ENCODE measurements around the gene APLP2.

DNA sequence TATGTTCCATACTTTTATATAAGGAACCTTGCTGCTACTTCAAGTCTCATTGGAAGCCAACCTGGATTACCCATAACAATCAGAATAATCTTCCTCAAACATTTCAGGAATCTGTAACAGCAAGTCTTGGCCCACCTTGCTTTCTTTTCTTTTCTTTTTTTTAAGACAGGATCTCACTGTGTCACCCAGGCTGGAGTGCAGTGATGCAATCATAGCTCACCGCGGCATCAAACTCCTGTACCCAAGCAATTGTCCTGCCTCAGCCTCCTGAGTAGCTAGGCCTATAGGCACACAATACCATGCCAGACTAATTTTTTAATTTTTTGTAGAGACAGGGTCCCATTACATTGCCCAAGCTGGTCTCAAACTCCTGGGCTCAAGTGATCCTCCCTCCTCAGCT lies 37.7 kb upstream of the APLP2 start:
- TF ChIP-seq TBL1XR1 (IDR thresholded peaks at IDR 0.05; ENCODE audit: borderline replicate concordance, low read length, partially characterized antibody) (no peak), POLR2AphosphoS5 (IDR thresholded peaks at IDR 0.05; ENCODE audit: low read depth, low read length) (no peak), NFYB (CRISPR knock-in tag; IDR thresholded peaks at IDR 0.05) (no peak), NFIB (CRISPR knock-in tag; IDR thresholded peaks at IDR 0.05; ENCODE audit: borderline replicate concordance) (no peak), MEIS1 (CRISPR knock-in tag; IDR thresholded peaks at IDR 0.05; ENCODE audit: borderline replicate concordance) (no peak), STAG1 (CRISPR knock-in tag; IDR thresholded peaks at IDR 0.05) (no peak), ZNF143 (CRISPR knock-in tag; IDR thresholded peaks at IDR 0.05) (no peak), CHD2 (IDR thresholded peaks at IDR 0.05; ENCODE audit: low read depth, low read length) (no peak), NR2F1 (CRISPR knock-in tag; IDR thresholded peaks at IDR 0.05) (no peak), ZNF225 (CRISPR knock-in tag; IDR thresholded peaks at IDR 0.05) (no peak), ZNF350 (CRISPR knock-in tag; IDR thresholded peaks at IDR 0.05; ENCODE audit: borderline replicate concordance, low read depth) (no peak)
- TF ChIP-seq, protein P1, sequence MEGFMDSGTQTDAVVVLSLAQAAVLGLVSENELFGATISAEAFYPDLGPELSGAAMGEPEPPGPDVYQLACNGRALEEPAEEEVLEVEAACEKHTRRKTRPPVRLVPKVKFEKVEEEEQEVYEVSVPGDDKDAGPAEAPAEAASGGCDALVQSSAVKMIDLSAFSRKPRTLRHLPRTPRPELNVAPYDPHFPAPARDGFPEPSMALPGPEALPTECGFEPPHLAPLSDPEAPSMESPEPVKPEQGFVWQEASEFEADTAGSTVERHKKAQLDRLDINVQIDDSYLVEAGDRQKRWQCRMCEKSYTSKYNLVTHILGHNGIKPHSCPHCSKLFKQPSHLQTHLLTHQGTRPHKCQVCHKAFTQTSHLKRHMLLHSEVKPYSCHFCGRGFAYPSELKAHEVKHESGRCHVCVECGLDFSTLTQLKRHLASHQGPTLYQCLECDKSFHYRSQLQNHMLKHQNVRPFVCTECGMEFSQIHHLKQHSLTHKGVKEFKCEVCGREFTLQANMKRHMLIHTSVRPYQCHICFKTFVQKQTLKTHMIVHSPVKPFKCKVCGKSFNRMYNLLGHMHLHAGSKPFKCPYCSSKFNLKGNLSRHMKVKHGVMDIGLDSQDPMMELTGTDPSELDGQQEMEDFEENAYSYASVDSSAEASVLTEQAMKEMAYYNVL (CRISPR knock-in tag; IDR thresholded peaks at IDR 0.05; ENCODE audit: borderline replicate concordance) = no peak
- TF ChIP-seq, protein P2, sequence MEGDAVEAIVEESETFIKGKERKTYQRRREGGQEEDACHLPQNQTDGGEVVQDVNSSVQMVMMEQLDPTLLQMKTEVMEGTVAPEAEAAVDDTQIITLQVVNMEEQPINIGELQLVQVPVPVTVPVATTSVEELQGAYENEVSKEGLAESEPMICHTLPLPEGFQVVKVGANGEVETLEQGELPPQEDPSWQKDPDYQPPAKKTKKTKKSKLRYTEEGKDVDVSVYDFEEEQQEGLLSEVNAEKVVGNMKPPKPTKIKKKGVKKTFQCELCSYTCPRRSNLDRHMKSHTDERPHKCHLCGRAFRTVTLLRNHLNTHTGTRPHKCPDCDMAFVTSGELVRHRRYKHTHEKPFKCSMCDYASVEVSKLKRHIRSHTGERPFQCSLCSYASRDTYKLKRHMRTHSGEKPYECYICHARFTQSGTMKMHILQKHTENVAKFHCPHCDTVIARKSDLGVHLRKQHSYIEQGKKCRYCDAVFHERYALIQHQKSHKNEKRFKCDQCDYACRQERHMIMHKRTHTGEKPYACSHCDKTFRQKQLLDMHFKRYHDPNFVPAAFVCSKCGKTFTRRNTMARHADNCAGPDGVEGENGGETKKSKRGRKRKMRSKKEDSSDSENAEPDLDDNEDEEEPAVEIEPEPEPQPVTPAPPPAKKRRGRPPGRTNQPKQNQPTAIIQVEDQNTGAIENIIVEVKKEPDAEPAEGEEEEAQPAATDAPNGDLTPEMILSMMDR (CRISPR knock-in tag; IDR thresholded peaks at IDR 0.05) = no peak

Data from HepG2 (cell line).